ENCODE measurements around the gene KCNQ1. TPM values are rescaled to one million over a fixed set of nuclear protein-coding genes. Genes with fewer than 3 reads are reported as not detected.

KCNQ1 gene
- total and polyA plus RNA-seq, 2 donors (not counting 3 experiments of a cell fraction or from before 2014, with no cell fraction given), result 0.07 to 0.09 TPM

DNA sequence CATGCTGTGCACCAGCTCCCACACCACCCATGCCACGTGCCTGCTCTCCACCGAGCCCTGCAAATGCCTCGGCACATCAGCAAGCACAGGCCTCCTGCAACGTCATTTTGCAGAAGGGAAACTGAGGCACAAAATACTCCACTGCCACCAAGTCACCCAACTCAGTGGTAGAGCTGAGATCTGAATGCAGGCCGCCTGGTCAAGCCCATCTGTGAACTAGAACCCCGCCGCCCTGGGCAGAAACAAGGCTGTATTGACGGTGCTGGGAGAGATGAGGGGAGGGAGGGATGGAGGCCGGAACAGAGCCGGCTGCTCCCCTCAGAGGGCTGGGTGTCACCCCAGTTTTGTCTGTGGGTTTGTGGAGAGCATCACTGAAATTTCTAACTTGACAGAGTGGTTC, 359.4 kb downstream of the KCNQ1 start:
- Histone ChIP-seq H3K27ac (ENCODE audit: insufficient read depth, low read depth, low read length) (no peak overlapping the region), H3K79me2 (ENCODE audit: control insufficient read depth, insufficient read depth, low read length) (no peaks in the 10 kb centered on the region), H3K9me3 (replicated peaks; ENCODE audit: control insufficient read depth, insufficient read depth, low read length) (no peaks in the 10 kb centered on the region), H3K4me3 (replicated peaks in 1 of 3; ENCODE audit: insufficient read depth in 1 of 3, low read depth in 1 of 3, low read length in 3 of 3) (no peak overlapping the region), H3K4me1 (ENCODE audit: control insufficient read depth, extremely low read depth, insufficient read depth, low read length) (no peaks in the 10 kb centered on the region), H3K9ac (replicated peaks; ENCODE audit: extremely low read depth, insufficient read depth, low read length) (no peak overlapping the region), H3K36me3 (ENCODE audit: control insufficient read depth in 2 of 2, extremely low read depth in 1 of 2, insufficient read depth in 2 of 2, low read length in 2 of 2) (no peaks in the 10 kb centered on the region), H4K20me1 (replicated peaks; ENCODE audit: control insufficient read depth, extremely low read depth, insufficient read depth, low read length) (no peaks in the 10 kb centered on the region), H2AFZ (ENCODE audit: low read depth, low read length) (no peak overlapping the region), H3K9me1 (replicated peaks; ENCODE audit: control insufficient read depth, extremely low read depth, insufficient read depth, low read length) (no peaks in the 10 kb centered on the region), H3K4me2 (ENCODE audit: insufficient read depth, low read length) (no peak overlapping the region), H3K27me3 (ENCODE audit: control insufficient read depth in 2 of 2, insufficient read depth in 2 of 2, low read length in 2 of 2) (peaks cover 15 to 16% of the 10 kb centered on the region in 2 experiments)
- FAIRE-seq (no peak), DNase-seq (ENCODE audit: low read depth, low spot score) (no peak)
- ChIA-PET CTCF (no interaction called here), POLR2A (no interaction called here)
- dilution Hi-C loops (cut with MboI; ENCODE audit: extremely low pct_ligation_motif_present, low sequenced_read_pairs), result no loop called here
- BruUV-seq (replicated peaks), result no TSS peak
- intact Hi-C loops (cut with micrococcal nuclease), result no loop called here
- no peak for TF ChIP-seq EZH2 (IDR thresholded peaks at IDR 0.05; ENCODE audit: borderline replicate concordance, low read depth, low read length, severe bottlenecking)
- no peak for TF ChIP-seq FOS (IDR thresholded peaks at IDR 0.05; ENCODE audit: borderline replicate concordance, insufficient read depth, low read length)
- no peak for TF ChIP-seq GATA2 (IDR thresholded peaks at IDR 0.05; ENCODE audit: insufficient read depth, insufficient read length, low read depth, low read length)
- TF ChIP-seq, protein P1, sequence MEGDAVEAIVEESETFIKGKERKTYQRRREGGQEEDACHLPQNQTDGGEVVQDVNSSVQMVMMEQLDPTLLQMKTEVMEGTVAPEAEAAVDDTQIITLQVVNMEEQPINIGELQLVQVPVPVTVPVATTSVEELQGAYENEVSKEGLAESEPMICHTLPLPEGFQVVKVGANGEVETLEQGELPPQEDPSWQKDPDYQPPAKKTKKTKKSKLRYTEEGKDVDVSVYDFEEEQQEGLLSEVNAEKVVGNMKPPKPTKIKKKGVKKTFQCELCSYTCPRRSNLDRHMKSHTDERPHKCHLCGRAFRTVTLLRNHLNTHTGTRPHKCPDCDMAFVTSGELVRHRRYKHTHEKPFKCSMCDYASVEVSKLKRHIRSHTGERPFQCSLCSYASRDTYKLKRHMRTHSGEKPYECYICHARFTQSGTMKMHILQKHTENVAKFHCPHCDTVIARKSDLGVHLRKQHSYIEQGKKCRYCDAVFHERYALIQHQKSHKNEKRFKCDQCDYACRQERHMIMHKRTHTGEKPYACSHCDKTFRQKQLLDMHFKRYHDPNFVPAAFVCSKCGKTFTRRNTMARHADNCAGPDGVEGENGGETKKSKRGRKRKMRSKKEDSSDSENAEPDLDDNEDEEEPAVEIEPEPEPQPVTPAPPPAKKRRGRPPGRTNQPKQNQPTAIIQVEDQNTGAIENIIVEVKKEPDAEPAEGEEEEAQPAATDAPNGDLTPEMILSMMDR (IDR thresholded peaks at IDR 0.05; ENCODE audit: extremely low read depth in 1 of 2, insufficient read depth in 1 of 2, low read depth in 1 of 2, low read length in 2 of 2), result no peak
- TF ChIP-seq POLR2AphosphoS5 (IDR thresholded peaks at IDR 0.05; ENCODE audit: insufficient read depth, low read depth, low read length), result no peak
- TF ChIP-seq MYC (IDR thresholded peaks at IDR 0.05; ENCODE audit: low read depth, low read length), result no peak
- TF ChIP-seq JUN (IDR thresholded peaks at IDR 0.05; ENCODE audit: borderline replicate concordance, insufficient read depth, insufficient read length, low read depth), result no peak
- TF ChIP-seq, protein P2, sequence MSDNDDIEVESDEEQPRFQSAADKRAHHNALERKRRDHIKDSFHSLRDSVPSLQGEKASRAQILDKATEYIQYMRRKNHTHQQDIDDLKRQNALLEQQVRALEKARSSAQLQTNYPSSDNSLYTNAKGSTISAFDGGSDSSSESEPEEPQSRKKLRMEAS (IDR thresholded peaks at IDR 0.05; ENCODE audit: insufficient read depth, insufficient read length), result no peak
- no peak for TF ChIP-seq POLR2A (IDR thresholded peaks at IDR 0.05; ENCODE audit: low read depth, low read length)
